DMS53 treated with DMSO at 0.1 percent for 48 hours (cell line): ENCODE data around the gene TMEM131L.
"Not testable (repeated sequence)": the region's sequence is repeated elsewhere in the genome, so short reads cannot be mapped to it uniquely, and the experiment has no call there.

ENCODE experiments used
- DNase-seq: peaks from one replicate; lab custom pipeline; 2025; ENCODE audit not compliant: unreplicated experiment; lab: John Stamatoyannopoulos, UW

TMEM131L gene

DNA sequence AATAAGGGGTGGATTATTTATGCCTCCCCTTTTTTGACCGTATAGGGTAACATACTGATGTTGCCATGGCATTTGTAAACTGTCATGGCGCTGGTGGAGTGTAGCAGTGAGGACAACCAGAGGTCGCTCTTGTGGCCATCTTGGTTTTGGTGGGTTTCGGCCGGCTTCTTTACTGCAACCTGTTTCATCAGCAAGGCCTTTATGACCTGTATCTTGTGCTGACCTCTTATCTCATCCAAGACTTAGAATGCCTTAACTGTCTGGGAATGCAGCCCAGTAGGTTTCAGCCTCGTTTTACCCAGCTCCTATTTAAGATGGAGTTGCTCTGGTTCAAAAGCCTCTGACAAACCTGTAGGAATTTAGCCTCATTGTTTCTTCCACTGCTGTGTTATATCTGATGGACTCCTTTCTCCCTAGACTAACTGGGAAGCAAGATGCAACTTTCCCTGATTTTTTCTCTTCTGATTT, 71.4 kb downstream of the TMEM131L start:
- DNase-seq, result no peak

GRCh38 chr4:153538487-153539357, 72.6 kb downstream of the TMEM131L start:
- DNase-seq, result no peak

DNA sequence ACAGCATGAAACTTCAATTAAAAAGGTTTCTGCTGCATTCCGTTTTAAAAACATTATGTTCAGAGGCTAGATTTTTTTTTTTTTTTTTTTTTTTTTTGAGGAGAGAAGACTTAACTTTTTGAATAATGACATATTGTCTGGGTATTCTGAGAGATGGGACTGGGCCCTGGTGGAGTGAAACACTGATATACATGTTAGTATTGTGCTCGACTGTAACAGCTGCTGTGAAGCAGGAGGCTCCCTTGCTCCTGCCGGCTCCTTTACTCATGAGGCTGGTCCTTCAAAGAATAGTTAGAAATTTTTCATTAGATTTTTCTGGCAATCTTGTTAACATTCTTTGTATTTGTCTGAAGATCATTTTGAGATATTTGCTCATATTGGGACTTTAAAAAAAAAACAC, 73.3 kb downstream of the TMEM131L start:
- no peak for DNase-seq

DNA sequence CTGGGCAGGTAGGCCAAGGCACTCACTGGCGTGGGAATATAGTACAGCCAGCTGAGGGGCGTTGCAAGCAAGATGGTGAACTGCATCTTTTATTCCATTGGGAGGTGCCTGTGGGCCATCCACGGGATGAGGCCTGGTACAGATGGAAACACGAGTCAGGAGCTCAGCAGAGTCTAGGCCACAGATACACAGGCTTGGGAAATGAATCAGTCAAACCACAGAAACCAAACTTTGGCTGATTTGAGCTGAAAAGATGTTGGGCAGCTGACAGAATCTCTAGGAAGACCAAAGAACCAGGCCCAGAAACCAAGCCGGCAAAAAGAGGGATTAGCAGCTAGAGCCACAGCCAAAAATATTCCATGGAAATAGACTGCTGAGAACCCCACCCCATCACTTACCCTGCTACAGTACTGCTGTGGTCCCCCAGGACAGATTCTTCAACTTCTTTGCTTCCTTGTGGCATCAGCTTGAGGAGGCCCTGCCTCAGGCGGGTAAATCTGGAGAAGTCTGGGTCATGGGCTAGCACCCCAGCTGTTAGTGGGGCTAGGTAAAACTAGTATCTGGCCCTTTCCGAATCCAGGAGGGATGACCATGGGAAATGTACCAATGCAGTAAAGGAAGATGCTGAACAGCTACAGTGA, 75.4 kb downstream of the TMEM131L start:
- DNase-seq, result no peak

DNA sequence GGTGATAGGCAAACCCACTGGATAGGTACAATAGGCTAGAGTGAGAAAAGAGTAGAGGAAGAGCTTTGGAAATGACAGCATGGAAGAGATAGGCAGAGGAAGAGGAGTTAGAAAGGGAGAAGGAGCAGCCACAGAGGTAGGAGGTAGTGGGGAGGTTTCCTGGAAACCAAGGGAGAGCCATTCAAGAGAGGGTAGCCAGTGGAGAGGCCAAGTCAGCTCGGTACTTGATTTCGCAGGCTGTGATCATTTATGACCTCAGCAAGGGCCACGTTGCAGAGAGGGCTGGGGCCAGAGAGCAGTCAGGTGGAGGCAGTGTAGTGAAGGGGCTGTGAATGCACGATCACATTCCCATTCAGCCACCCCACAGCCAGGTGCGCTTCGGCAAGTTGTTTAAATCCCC, 76.0 kb downstream of the TMEM131L start:
- no peak for DNase-seq

- no peak for DNase-seq
These were observed 76.7 kb downstream of the TMEM131L start for GRCh38 chr4:153542834-153543233.

GRCh38 chr4:153543351-153543750, 77.2 kb downstream of the TMEM131L start:
- DNase-seq, result no peak

- DNase-seq, result no peak
These were observed 79.7 kb downstream of the TMEM131L start for GRCh38 chr4:153545822-153546221.

DNA sequence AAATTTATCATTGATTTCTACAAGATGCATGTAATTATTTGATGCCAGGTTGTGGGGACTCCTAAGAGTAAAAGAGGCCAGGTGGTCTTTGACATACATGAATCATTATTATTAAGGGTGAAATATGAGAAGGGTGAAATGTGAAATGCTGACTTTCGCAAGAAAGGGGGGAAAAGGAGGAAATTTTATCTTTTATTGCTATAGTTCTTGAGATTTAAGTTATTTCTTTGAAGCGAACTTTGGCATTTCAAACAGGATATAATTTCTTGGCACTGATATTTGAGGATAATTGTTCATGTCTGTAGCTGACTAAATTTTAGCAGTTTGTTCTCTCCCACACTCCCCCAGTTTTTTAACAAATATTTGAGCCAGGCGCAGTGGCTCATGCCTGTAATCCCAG, 80.1 kb downstream of the TMEM131L start:
- DNase-seq, result no peak

DNA sequence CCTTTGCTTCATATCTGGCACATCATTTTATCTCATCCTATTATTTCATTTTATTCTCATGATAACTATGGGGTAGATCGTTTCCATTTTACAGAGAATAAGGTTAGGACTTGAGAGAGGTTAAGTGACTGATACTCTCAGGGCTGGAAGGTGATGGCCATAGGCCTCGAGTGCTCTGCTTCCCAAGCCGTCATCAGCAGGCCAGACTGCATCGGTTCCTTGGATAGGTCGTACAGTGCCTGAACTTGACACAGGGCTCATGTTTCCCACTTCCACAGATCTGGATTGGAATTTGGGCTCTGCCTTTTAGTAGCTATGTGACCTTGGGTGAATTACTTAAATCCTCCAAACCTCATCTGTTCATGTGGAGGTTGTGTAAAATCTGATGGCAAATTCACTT, 81.4 kb downstream of the TMEM131L start:
- DNase-seq, result no peak

- DNase-seq, result not testable (repeated sequence)
These were observed 82.7 kb downstream of the TMEM131L start for GRCh38 chr4:153548907-153549306.

DNA sequence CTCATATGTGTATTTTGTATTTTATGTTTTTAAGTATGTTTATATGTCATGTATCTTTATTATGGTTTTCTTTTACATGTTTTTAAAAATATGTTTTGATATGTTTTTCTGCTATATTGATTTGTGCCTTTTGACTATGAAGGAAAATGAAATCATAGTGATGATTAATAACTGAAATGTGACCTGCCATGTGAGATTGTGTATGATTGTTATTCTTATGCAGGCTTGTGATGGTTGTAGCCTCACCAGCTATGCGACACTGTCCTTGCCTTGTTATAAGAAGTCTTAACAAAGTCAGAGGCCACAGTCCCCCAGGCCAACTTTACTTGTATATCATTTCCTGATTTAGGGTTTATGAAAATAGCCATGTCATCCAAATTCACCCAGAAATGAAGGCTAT, 83.2 kb downstream of the TMEM131L start:
- no peak for DNase-seq

- no peak for DNase-seq
These were observed 87.1 kb downstream of the TMEM131L start for GRCh38 chr4:153553155-153553818.

GRCh38 chr4:153553819-153554170, 87.6 kb downstream of the TMEM131L start:
- no peak for DNase-seq

DNA sequence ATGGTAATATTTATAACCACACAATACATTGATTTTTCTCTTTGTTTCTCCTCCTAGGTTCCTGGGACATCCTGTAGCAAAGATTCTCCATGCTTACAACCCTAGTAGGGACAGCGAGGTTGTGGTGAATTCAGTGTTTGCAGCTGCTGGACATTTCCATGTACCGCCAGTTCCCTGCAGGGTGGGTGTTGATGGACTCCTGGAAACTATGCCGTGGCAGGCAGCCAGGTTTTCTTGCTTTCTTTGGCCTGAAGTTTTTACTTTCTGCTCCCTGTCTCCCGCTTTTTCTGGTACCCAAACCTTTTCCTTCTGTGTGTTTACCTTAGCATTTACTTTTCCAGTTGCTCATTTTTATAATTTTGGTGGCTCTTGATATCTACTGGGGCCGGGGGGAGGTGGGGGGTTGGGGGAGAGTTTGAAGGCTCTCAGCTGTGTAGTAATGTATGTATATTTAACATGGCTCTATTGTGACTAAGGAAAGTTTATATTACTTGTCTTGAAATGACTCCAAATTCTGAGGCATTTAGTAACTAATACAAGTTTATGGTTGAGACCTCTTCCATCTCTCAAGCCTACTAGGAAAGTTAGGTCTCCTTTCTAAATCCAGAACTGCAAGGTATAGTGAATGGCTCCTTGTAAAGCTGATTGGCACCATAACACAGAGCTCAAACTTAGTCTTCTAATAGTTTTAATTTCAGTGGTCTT, 89.7 kb downstream of the TMEM131L start:
- DNase-seq, result no peak

GRCh38 chr4:153556435-153556815, 90.3 kb downstream of the TMEM131L start:
- no peak for DNase-seq

DNA sequence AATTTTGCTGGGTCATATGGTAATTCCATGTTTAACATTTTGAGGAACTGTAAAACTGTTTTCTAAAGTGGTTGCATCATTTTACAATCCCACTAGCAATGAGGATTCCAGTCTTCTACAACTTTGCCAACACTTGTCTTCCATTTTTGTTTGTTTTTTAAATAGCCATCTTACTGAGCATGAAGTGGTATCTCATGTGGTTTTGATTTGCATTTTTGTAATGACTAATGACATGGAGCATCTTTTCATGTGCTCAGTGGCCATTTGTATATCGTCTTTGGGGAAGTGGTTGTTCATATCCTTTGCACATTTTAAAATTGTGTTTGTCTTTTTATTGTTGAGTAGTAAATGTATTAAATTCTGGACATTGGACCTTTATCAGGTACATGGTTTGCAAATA, 94.7 kb downstream of the TMEM131L start:
- no peak for DNase-seq

DNA sequence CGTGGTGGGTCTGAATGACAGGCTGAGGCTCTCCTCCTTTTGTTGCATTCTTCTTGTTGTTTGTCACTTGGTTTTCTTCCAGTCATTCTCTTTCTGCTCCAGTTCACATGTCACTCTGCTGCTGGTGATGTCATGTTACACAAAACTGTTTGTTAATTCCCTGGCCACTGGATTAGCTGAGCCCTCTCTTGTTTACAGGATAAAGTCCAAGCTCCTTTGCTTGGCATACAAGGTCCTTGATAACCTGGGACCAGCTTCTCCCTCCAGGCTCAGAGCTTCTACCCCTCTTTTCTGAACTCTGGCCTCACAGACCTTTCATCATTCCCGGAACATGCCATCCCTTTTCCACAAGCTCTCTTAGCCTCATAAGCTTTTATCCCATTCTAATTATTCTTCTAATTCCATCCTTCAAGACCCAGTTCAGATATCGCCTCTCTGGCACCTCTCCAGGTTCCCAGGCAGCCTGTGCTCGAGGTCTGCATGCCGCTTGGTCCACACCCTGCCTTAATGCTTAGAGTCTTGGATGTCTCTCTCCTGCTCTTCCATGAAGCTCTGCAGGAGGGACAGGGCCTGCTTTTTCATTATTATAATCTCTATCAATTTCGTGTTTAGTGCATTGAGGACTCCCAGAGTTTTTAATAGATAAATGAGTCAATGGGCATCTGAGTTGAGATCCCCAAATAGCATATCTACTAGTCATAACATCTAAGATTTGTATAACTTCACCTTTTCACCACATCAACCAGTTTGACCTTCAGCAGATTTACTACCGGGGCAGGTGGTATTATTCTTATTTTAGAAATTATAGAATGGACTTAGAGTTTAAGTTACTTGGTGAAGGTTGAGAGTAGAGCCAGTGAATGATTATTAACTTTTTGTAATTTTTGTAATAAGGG, 98.7 kb downstream of the TMEM131L start:
- DNase-seq, result peak; percentile 46

GRCh38 chr4:153566631-153567150, 100.5 kb downstream of the TMEM131L start:
- DNase-seq, result no peak

DNA sequence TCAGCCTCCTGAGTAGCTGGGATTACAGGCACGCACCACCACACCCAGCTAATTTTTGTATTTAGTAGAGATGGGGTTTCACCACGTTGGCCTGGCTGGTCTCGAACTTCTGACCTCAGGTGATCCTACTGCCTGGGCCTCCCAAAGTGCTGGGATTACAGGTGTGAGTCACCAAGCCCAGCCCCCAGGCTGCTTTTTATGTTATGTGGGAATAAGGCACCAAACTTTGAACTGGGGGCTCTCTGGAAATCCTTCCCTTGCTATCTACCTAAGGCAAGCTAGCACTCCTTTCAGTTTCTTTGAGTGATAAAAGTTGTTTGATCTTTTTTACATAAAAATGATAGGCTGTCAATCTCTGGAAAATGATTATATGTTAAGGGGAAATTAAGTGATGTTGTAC, 101.5 kb downstream of the TMEM131L start:
- DNase-seq, result not testable (repeated sequence)
